ENCODE measurements around the gene PCDHAC1.

Gene PCDHAC1

GRCh38 chr5:140967226-140967893 is 41.3 kb downstream of the PCDHAC1 start:
- no peak for DNase-seq (ENCODE audit: low spot score)

GRCh38 chr5:140969880-140970279 is 43.8 kb downstream of the PCDHAC1 start:
- DNase-seq (ENCODE audit: low spot score), result no peak

- DNase-seq (ENCODE audit: low spot score), result no peak
These were observed 47.5 kb downstream of the PCDHAC1 start for GRCh38 chr5:140973550-140973949.

- no peak for DNase-seq (ENCODE audit: low spot score)
These were observed 50.9 kb downstream of the PCDHAC1 start for GRCh38 chr5:140977003-140977402.

- DNase-seq (ENCODE audit: low spot score), result no peak
These were observed 52.2 kb downstream of the PCDHAC1 start for GRCh38 chr5:140978260-140978659.

GRCh38 chr5:140978983-140979382 is 52.9 kb downstream of the PCDHAC1 start:
- no peak for DNase-seq (ENCODE audit: low spot score)
